Measurements from ENCODE around the gene ADK. TPM values are rescaled to one million over a fixed set of nuclear protein-coding genes. Genes with fewer than 3 reads are reported as not detected.
"Not testable (repeated sequence)": the region's sequence is repeated elsewhere in the genome, so short reads cannot be mapped to it uniquely, and the experiment has no call there.

The ADK gene
- total and polyA plus RNA-seq, 2 donors (not counting 1 experiment from before 2014, with no cell fraction given), result 25.3 to 47.8 TPM

DNA sequence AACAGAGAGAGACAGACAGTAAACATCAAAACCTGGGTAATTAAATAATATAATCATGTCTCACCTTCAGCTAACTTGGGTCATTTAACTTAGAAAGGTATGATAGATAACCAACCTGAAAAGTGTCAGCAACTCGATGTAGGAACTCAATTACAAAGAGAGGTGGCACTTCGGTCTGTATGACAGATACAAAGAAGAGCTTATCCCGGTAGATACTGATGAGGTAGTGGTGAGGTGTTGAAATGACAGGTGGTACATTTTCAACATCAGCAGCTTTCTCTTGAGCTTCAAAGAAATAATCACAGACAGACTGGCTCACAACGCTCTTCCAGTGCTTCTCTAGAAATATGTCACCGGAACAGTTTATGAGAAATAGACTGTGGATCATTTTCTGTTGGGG is 13.0 kb upstream of the ADK start:
- H3K4me3 ChIP-seq (replicated peaks in 1 of 4; ENCODE audit: control extremely low read depth in 1 of 4, insufficient read depth in 1 of 4, low read depth in 3 of 4, low read length in 4 of 4), result no peak overlapping the region
- peaks cover 12% of the 10 kb centered on the region for H3K79me2 ChIP-seq (ENCODE audit: control insufficient read depth, insufficient read depth, low read length)
- H3K27me3 ChIP-seq (ENCODE audit: control insufficient read depth, insufficient read depth, low read length), result no peaks in the 10 kb centered on the region
- TF ChIP-seq EZH2 (IDR thresholded peaks at IDR 0.05; ENCODE audit: low read length, missing control alignments), result no peak
- TF ChIP-seq, protein P1, sequence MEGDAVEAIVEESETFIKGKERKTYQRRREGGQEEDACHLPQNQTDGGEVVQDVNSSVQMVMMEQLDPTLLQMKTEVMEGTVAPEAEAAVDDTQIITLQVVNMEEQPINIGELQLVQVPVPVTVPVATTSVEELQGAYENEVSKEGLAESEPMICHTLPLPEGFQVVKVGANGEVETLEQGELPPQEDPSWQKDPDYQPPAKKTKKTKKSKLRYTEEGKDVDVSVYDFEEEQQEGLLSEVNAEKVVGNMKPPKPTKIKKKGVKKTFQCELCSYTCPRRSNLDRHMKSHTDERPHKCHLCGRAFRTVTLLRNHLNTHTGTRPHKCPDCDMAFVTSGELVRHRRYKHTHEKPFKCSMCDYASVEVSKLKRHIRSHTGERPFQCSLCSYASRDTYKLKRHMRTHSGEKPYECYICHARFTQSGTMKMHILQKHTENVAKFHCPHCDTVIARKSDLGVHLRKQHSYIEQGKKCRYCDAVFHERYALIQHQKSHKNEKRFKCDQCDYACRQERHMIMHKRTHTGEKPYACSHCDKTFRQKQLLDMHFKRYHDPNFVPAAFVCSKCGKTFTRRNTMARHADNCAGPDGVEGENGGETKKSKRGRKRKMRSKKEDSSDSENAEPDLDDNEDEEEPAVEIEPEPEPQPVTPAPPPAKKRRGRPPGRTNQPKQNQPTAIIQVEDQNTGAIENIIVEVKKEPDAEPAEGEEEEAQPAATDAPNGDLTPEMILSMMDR (conservative IDR thresholded peaks at IDR 0.05 in 1 of 2, IDR thresholded peaks at IDR 0.05 in 1 of 2; ENCODE audit: low read depth in 1 of 2, low read length in 2 of 2), result no peak
- no peaks in the 10 kb centered on the region for H4K20me1 ChIP-seq (ENCODE audit: control insufficient read depth, extremely low read depth, insufficient read depth, low read length)
- no peak overlapping the region for H3K4me2 ChIP-seq (ENCODE audit: extremely low read depth, insufficient read depth, low read length)
- H3K36me3 ChIP-seq (ENCODE audit: control insufficient read depth, insufficient read depth, low read length), result peaks cover 6% of the 10 kb centered on the region
- H2AFZ ChIP-seq (ENCODE audit: low read length), result no peak overlapping the region
- no peak overlapping the region for H3K9ac ChIP-seq (ENCODE audit: insufficient read depth, low read length)
- DNase-seq (ENCODE audit: low read depth in 2 of 2), result no peak
- H3K9me3 ChIP-seq (ENCODE audit: control insufficient read depth, insufficient read depth, low read depth, low read length), result no peaks in the 10 kb centered on the region
- no peak overlapping the region for H3K27ac ChIP-seq (ENCODE audit: insufficient read depth, low read length)
- H3K4me1 ChIP-seq (ENCODE audit: control insufficient read depth, extremely low read depth, insufficient read depth, low read length), result no peaks in the 10 kb centered on the region

DNA sequence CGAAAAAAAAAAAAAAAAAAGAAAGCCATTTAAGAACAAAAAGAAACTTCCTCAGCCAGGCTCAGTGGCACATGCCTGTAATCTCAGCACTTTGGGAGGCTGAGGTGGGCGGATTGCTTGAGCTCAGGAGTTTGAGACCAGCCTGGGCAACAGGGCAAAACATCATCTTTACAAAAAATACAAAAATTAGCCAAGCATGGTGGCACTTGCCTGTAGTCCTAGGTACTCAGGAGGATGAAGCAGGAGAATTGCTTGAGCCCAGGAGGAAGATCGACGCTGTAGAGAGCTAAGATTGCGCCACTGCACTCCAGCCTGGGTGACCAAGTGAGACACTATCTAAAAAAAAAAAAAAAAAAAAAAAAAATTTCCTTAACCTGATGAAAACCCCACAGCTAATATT is 12.4 kb upstream of the ADK start:
- H3K36me3 ChIP-seq (ENCODE audit: control insufficient read depth, insufficient read depth, low read length); H3K9me3 ChIP-seq (ENCODE audit: control insufficient read depth, insufficient read depth, low read depth, low read length); DNase-seq (ENCODE audit: low read depth in 2 of 2); H3K4me2 ChIP-seq (ENCODE audit: extremely low read depth, insufficient read depth, low read length); H4K20me1 ChIP-seq (ENCODE audit: control insufficient read depth, extremely low read depth, insufficient read depth, low read length); H3K4me3 ChIP-seq (replicated peaks in 1 of 4; ENCODE audit: control extremely low read depth in 1 of 4, insufficient read depth in 1 of 4, low read depth in 3 of 4, low read length in 4 of 4); H3K27ac ChIP-seq (ENCODE audit: insufficient read depth, low read length); H2AFZ ChIP-seq (ENCODE audit: low read length); H3K9ac ChIP-seq (ENCODE audit: insufficient read depth, low read length); H3K27me3 ChIP-seq (ENCODE audit: control insufficient read depth, insufficient read depth, low read length); H3K4me1 ChIP-seq (ENCODE audit: control insufficient read depth, extremely low read depth, insufficient read depth, low read length): not testable (repeated sequence)
- peaks cover 18% of the 10 kb centered on the region for H3K79me2 ChIP-seq (ENCODE audit: control insufficient read depth, insufficient read depth, low read length)

DNA sequence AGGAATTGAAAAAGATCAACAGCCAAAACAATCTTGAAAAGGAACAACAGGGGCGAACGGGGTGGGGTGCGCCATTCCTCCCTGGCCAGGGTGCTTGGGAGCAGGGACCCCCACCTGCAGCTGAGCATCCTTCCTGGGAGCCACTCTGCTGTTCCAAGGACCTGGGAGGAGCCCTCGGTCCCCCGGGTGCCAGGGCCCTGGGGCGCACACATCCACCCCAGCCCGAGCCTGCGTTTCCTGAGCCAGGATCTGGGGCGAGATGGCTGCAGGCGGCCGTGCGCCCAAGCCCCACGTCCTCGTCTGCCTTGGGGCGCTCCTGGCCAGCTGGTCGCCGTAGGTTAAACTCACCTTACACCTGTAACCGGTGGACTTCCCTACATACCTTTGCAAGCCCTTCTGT is 11.0 kb upstream of the ADK start:
- Histone ChIP-seq H3K9ac (ENCODE audit: insufficient read depth, low read length) (no peak overlapping the region), H3K4me2 (ENCODE audit: extremely low read depth, insufficient read depth, low read length) (no peak overlapping the region), H3K27ac (ENCODE audit: insufficient read depth, low read length) (no peak overlapping the region), H4K20me1 (ENCODE audit: control insufficient read depth, extremely low read depth, insufficient read depth, low read length) (no peaks in the 10 kb centered on the region), H3K4me1 (ENCODE audit: control insufficient read depth, extremely low read depth, insufficient read depth, low read length) (peaks cover 2% of the 10 kb centered on the region), H3K27me3 (ENCODE audit: control insufficient read depth, insufficient read depth, low read length) (no peaks in the 10 kb centered on the region), H3K4me3 (replicated peaks in 1 of 4; ENCODE audit: control extremely low read depth in 1 of 4, insufficient read depth in 1 of 4, low read depth in 3 of 4, low read length in 4 of 4) (no peak overlapping the region), H2AFZ (ENCODE audit: low read length) (no peak overlapping the region), H3K79me2 (ENCODE audit: control insufficient read depth, insufficient read depth, low read length) (peaks cover 26% of the 10 kb centered on the region), H3K36me3 (ENCODE audit: control insufficient read depth, insufficient read depth, low read length) (peaks cover 6% of the 10 kb centered on the region), H3K9me3 (ENCODE audit: control insufficient read depth, insufficient read depth, low read depth, low read length) (no peaks in the 10 kb centered on the region)
- no peak for TF ChIP-seq EZH2 (IDR thresholded peaks at IDR 0.05; ENCODE audit: low read length, missing control alignments)
- TF ChIP-seq, protein P1 (conservative IDR thresholded peaks at IDR 0.05 in 1 of 2, IDR thresholded peaks at IDR 0.05 in 1 of 2; ENCODE audit: low read depth in 1 of 2, low read length in 2 of 2), result no peak
- no peak for DNase-seq (ENCODE audit: low read depth in 2 of 2)

All from fibroblast of lung (primary cell).